ENCODE data around the gene CD209. TPM values are rescaled to one million over a fixed set of nuclear protein-coding genes. Genes with fewer than 3 reads are reported as not detected.

CD209 gene
- total RNA-seq, 2 experiments from 2014 or later, result not detected

DNA sequence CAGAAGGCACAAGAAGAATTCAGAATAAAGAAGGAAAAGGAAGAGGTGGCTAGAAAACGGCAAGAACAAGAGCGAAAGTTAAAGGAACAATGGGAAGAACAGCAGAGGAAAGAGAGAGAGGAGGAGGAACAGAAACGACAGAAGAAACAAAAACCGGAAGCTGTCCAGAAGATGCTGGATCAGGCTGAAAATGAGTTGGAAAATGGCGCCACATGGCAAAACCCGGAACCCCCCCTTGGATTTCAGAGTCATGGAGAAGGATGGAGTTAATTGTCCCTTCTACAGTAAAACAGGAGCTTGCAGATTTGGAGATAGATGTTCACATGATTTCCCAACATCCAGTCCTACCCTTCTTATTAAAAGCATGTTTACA is 6.7 kb downstream of the CD209 start:
- Histone ChIP-seq H3K4me1 (ENCODE audit: insufficient read depth, low read length, poor library complexity, severe bottlenecking) (peaks cover 12% of the 10 kb centered on the region), H3K36me3 (ENCODE audit: insufficient read depth, low read length) (no peaks in the 10 kb centered on the region), H3K27ac (ENCODE audit: low read depth, low read length, poor library complexity, severe bottlenecking) (no peak overlapping the region), H3K9me2 (ENCODE audit: insufficient read depth, low read length) (no peaks in the 10 kb centered on the region), H3K9me3 (ENCODE audit: low read length) (no peaks in the 10 kb centered on the region), H3K79me2 (ENCODE audit: insufficient read depth, low read depth, low read length) (no peaks in the 10 kb centered on the region), H3K4me3 (ENCODE audit: low read depth, low read length, poor library complexity, severe bottlenecking) (no peak overlapping the region), H2AFZ (ENCODE audit: low read length) (no peak overlapping the region; the same call in 1 of the 2 replicates), H3K4me2 (ENCODE audit: low read length) (no peak overlapping the region), H4K20me1 (ENCODE audit: insufficient read depth, low read length) (no peaks in the 10 kb centered on the region)
- no peak for DNase-seq (ENCODE audit: low spot score)
- POLR2A ChIA-PET, result no interaction called here
- no peak for TF ChIP-seq EZH2phosphoT487 (IDR thresholded peaks at IDR 0.05; ENCODE audit: borderline replicate concordance, low read depth, low read length)
- TF ChIP-seq, protein P1, sequence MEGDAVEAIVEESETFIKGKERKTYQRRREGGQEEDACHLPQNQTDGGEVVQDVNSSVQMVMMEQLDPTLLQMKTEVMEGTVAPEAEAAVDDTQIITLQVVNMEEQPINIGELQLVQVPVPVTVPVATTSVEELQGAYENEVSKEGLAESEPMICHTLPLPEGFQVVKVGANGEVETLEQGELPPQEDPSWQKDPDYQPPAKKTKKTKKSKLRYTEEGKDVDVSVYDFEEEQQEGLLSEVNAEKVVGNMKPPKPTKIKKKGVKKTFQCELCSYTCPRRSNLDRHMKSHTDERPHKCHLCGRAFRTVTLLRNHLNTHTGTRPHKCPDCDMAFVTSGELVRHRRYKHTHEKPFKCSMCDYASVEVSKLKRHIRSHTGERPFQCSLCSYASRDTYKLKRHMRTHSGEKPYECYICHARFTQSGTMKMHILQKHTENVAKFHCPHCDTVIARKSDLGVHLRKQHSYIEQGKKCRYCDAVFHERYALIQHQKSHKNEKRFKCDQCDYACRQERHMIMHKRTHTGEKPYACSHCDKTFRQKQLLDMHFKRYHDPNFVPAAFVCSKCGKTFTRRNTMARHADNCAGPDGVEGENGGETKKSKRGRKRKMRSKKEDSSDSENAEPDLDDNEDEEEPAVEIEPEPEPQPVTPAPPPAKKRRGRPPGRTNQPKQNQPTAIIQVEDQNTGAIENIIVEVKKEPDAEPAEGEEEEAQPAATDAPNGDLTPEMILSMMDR (conservative IDR thresholded peaks at IDR 0.05; ENCODE audit: low read length), result no peak
- intact Hi-C loops (cut with micrococcal nuclease; ENCODE audit: unreplicated experiment), result no loop called here
- no TSS peak for BruUV-seq (replicated peaks)
- CTCF ChIA-PET (ENCODE audit: unreplicated experiment), result no interaction called here

DNA sequence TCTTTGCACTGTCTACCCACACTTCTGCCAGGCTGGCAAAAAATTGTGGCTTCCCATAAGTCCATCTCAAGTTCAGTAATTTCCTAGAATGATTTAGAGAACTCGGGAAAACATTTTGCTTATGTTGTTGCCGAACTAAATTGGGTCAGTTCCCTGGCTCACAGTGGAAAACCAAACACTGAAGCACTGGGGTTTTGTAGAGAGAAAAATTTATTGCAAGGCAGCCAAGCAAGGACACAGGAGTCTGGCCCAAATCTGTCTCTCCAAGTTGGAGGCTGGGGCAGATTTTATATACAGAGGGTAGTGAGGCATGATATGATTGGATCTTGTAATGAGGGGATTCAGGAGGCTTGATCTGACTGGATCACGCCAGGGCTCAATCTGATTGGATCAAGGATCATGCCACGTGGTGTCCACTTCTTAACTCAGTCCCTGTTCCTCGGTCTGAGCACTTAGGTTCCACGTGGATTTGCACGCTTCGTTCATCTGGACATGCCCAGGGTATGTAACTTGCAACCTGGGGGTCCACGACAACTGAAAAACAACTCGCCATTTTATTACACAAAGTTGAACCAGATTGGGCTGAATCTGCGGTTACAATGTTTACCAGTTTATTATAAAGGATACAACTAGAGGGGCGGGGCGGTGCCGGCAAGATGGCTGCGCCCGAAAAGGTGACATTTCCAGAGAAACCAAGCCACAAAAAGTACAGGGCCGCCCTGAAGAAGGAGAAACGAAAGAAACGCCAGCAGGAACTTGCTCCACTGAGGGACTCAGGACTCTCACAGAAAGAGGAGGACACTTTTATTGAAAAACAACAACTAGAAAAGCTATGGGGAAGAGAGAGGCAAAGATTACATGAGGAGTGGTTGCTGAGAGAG is 7.3 kb downstream of the CD209 start:
- BruUV-seq (replicated peaks), result no TSS peak
- POLR2A ChIA-PET, result interaction anchor here (0.6 to 1.3 kb wide), 2 partner anchors 135 to 333 kb away, joined by 3 to 4 read pairs; no protein-coding TSS in a partner anchor
- Histone ChIP-seq H3K4me1 (ENCODE audit: insufficient read depth, low read length, poor library complexity, severe bottlenecking) (peaks cover 12% of the 10 kb centered on the region), H3K79me2 (ENCODE audit: insufficient read depth, low read depth, low read length) (no peaks in the 10 kb centered on the region), H3K4me3 (ENCODE audit: low read depth, low read length, poor library complexity, severe bottlenecking) (no peak overlapping the region), H3K27ac (ENCODE audit: low read depth, low read length, poor library complexity, severe bottlenecking) (no peak overlapping the region), H4K20me1 (ENCODE audit: insufficient read depth, low read length) (no peaks in the 10 kb centered on the region), H3K9me2 (ENCODE audit: insufficient read depth, low read length) (no peaks in the 10 kb centered on the region), H3K9me3 (ENCODE audit: low read length) (no peaks in the 10 kb centered on the region), H3K36me3 (ENCODE audit: insufficient read depth, low read length) (no peaks in the 10 kb centered on the region), H2AFZ (ENCODE audit: low read length) (no peak overlapping the region), H3K4me2 (ENCODE audit: low read length) (no peak overlapping the region)
- TF ChIP-seq, protein P1 (conservative IDR thresholded peaks at IDR 0.05; ENCODE audit: low read length), result no peak
- TF ChIP-seq EZH2phosphoT487 (IDR thresholded peaks at IDR 0.05; ENCODE audit: borderline replicate concordance, low read depth, low read length), result no peak
- no peak for DNase-seq (ENCODE audit: low spot score)
- intact Hi-C loops (cut with micrococcal nuclease; ENCODE audit: unreplicated experiment), result no loop called here
- CTCF ChIA-PET (ENCODE audit: unreplicated experiment), result no interaction called here

DNA sequence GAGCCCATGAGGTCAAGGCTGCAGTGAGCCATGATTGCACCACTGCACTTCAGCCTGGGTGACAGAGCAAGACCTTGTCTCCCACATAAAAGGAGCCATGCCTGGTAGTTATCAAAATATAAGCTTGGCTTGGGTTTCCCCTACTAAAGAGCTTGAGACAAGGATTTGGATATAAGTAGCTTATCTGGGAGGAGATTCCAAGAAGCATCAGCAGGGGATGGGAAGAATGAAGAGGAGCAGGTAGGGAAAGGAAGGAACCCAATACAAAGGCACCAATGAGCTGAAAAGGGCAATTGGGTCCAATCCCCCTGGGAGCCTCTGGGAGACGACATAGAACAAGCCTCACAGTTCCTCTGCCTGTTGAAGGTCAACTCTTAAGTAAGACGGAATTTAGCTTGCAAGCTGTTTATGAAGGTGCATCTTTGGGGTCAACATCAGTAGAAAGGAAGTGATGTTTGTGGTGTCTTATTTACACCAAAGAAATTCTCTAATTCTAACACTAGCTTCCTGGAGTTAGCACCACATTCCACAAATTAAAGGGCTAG is 8.1 kb downstream of the CD209 start:
- Histone ChIP-seq H3K4me3 (ENCODE audit: low read depth, low read length, poor library complexity, severe bottlenecking) (no peak overlapping the region), H3K9me3 (ENCODE audit: low read length) (no peaks in the 10 kb centered on the region), H3K4me2 (ENCODE audit: low read length) (no peak overlapping the region), H2AFZ (ENCODE audit: low read length) (no peak overlapping the region), H3K9me2 (ENCODE audit: insufficient read depth, low read length) (no peaks in the 10 kb centered on the region), H3K79me2 (ENCODE audit: insufficient read depth, low read depth, low read length) (no peaks in the 10 kb centered on the region), H3K27ac (ENCODE audit: low read depth, low read length, poor library complexity, severe bottlenecking) (no peak overlapping the region), H3K4me1 (ENCODE audit: insufficient read depth, low read length, poor library complexity, severe bottlenecking) (peaks cover 11% of the 10 kb centered on the region), H4K20me1 (ENCODE audit: insufficient read depth, low read length) (no peaks in the 10 kb centered on the region), H3K36me3 (ENCODE audit: insufficient read depth, low read length) (no peaks in the 10 kb centered on the region)
- no peak for DNase-seq (ENCODE audit: low spot score)
- ChIA-PET POLR2A (interaction anchor here (0.5 to 1.3 kb wide), 3 partner anchors 39 to 332 kb away, joined by 3 to 8 read pairs (median 4); no protein-coding TSS in a partner anchor), CTCF (ENCODE audit: unreplicated experiment) (no interaction called here)
- BruUV-seq (replicated peaks), result no TSS peak
- TF ChIP-seq EZH2phosphoT487 (IDR thresholded peaks at IDR 0.05; ENCODE audit: borderline replicate concordance, low read depth, low read length), result no peak
- TF ChIP-seq, protein P1 (conservative IDR thresholded peaks at IDR 0.05; ENCODE audit: low read length), result no peak
- intact Hi-C loops (cut with micrococcal nuclease; ENCODE audit: unreplicated experiment), result no loop called here
